ENCODE measurements around the gene ELOVL7.
A peak's percentile ranks its signal among the peaks of the same experiment; 100 is the strongest.
"Not testable (repeated sequence)": the region's sequence is repeated elsewhere in the genome, so short reads cannot be mapped to it uniquely, and the experiment has no call there.

ELOVL7 gene

GRCh38 chr5:60843936-60844905 is at the start of gene ELOVL7:
ELOVL7 (minus strand) TSS chr5:60844269; CDS start chr5:60787397, 56,872 bp downstream.
- no peak for DNase-seq (ENCODE audit: low read depth)

- no peak for DNase-seq (ENCODE audit: low read depth)
These were observed 49.5 kb upstream of the ELOVL7 start for GRCh38 chr5:60893521-60893920.

DNA sequence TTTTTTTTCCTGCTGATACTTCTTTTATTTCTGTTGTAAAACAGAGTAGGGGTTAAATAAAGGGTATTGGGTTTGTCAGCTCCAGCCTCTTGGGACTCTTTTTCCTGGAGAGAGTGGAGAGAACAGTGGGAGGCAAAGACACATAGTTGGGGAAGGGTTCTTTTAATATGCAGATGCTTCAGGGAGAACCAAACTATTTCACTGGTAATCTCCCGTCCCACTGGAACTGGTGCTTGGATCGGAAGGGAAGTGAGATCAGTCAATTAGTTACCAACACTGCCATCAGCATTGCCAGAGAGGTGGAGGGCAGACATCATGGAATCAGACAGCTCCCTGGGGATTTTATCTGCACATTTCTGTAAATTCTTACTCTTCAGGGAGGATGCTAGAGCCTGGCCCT is 47.6 kb upstream of the ELOVL7 start:
- DNase-seq (ENCODE audit: low read depth): no peak

- no peak for DNase-seq (ENCODE audit: low read depth)
These were observed 44.4 kb upstream of the ELOVL7 start for GRCh38 chr5:60888359-60889061.

DNA sequence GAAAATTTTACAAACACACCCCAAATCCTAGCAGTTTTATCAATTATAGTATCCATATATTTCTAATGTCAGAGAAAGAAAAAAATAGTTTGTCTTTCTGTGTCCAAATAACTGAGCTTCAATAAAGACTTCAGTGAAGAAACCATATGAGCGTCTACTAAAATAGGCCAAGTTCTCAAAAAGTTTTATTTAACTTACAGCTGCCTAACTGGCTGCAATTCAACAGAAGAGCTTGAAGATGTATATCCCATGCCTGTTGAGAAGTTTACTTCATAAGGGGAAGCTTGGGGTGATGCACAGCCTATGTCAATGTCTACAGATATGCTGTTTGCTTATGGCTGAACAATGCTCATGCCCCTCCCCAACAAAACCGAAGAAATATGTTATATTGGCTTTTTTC is 43.7 kb upstream of the ELOVL7 start:
- DNase-seq (ENCODE audit: low read depth): no peak

GRCh38 chr5:60887096-60887495 is 43.0 kb upstream of the ELOVL7 start:
- no peak for DNase-seq (ENCODE audit: low read depth)

- DNase-seq (ENCODE audit: low read depth): no peak
These were observed 42.1 kb upstream of the ELOVL7 start for GRCh38 chr5:60886158-60886557.

GRCh38 chr5:60883229-60883628 is 39.2 kb upstream of the ELOVL7 start:
- no peak for DNase-seq (ENCODE audit: low read depth)

GRCh38 chr5:60872892-60873291 is 28.8 kb upstream of the ELOVL7 start:
- no peak for DNase-seq (ENCODE audit: low read depth)

DNA sequence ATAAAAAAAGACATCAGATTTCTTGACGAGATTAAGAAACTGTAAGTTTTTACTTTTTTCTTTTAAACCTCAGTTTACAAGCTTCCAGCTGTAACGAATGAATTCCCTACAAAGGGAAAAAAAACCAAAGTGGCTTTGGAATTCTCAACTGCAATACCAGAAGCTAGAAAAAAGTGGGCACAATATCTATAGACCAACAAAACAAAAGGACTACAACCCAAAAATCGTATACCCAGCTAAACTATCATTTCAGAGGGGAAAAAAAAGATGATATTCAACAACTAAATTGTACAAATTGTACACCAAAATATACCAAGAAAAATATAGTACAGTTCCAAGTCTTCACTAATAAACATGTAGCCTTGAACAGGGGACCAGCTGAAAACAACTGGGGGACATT is 26.8 kb upstream of the ELOVL7 start:
- DNase-seq (ENCODE audit: low read depth): no peak

DNA sequence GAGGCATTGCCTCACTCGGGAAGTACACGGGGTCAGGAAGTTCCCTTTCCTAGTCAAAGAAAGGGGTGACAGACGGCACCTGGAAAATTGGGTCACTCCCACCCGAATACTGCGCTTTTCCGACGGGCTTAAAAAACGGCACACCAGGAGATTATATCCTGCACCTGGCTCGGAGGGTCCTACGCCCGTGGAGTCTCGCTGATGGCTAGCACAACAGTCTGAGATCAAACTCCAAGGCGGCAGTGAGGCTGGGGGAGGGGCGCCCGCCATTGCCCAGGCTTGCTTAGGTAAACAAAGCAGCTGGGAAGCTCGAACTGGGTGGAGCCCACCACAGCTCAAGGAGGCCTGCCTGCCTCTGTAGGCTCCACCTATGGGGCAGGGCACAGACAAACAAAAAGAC is 16.5 kb upstream of the ELOVL7 start:
- DNase-seq (ENCODE audit: low read depth): not testable (repeated sequence)

DNA sequence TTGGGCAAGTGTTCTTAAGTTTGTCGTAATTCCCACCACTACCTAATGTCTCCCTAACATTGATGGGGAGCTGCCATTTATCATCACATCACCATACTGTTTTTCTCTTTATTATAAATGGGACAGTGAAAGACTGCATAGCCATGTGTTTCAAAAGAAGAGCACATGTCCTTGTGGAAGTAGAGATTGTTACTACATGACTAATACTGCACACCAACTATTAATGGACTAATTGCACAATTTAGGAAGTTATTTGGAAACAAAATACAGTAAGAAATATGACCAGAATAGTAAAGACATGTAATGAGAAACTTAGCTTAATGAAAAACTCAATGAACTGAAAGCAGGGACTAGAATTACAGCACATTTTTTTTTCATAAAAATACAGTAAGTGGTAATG is 12.0 kb upstream of the ELOVL7 start:
- peak; percentile 6 for DNase-seq (ENCODE audit: low read depth)

GRCh38 chr5:60852940-60853339 is 8.9 kb upstream of the ELOVL7 start:
- DNase-seq (ENCODE audit: low read depth): no peak

DNA sequence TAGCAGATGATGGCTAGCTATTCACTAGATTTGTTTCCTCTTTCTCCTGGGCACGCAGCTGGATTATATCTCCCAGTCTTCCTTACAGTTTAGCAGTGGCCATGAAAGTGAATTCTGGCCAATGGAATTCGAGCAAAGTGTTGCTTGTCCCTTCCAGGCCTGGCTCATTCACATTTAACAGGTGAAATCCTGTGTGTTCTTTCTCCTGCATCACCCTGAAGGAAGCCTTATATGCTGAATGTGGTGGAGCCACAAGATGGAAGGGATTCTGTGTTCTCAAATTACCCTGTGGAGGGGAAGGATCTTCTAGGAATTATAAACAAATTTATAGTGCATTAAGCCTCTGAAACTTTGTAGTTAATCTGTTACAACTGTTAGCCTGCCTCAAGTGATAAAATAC is 8.2 kb upstream of the ELOVL7 start:
- no peak for DNase-seq (ENCODE audit: low read depth)

GRCh38 chr5:60851626-60852025 is 7.6 kb upstream of the ELOVL7 start:
- DNase-seq (ENCODE audit: low read depth): no peak

- DNase-seq (ENCODE audit: low read depth): no peak
These were observed 2.2 kb upstream of the ELOVL7 start for GRCh38 chr5:60846298-60846697.

- DNase-seq (ENCODE audit: low read depth): no peak
These were observed 608 bp downstream of the ELOVL7 start for GRCh38 chr5:60843386-60843935.

DNA sequence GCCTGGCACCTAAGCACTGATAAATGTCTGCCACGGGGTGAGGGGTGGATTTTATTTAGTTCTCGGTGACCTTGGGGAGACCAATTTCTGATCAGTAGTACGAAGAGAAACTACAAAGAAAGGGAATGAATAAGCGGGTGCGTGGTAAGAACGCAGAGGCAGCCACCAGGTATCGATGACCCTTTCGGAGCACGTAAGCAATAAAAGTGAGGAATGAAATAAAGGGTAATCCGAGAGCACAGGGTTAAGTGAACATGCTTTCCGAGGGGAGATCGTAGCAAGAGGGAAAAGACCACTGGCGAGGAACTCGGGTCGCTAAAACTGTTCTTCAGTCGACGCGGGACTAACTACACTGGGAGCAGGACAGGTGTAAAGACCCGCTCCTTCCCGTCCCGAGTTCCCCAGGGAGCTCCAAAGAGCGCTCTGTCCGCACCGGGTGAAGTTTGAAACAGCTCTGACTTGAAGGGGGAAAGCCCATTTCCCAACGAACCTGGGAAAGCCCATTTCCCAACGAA is 1.1 kb downstream of the ELOVL7 start:
- no peak for DNase-seq (ENCODE audit: low read depth)

- DNase-seq (ENCODE audit: low read depth): no peak
These were observed 2.7 kb downstream of the ELOVL7 start for GRCh38 chr5:60841361-60841760.

GRCh38 chr5:60836131-60836530 is 7.9 kb downstream of the ELOVL7 start:
- no peak for DNase-seq (ENCODE audit: low read depth)

DNA sequence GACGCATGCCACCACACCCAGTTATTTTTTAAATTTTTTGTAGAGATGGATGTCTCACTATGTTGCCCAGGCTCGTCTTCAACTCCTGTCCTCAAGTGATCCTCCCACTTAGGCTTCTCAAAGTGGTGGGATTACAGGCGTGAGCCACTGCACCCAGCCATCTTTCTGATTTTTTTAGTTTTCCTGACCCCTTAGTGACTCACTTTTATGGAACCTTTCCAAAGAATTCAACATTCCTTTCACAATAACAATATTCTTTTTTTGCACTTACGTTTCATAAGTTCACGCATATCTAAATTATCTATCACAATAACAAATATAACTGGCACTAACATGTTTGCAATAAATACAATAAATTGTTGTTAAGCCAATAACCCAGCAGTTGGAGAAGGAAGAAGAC is 8.5 kb downstream of the ELOVL7 start:
- DNase-seq (ENCODE audit: low read depth): no peak

- DNase-seq (ENCODE audit: low read depth): no peak
These were observed 10.5 kb downstream of the ELOVL7 start for GRCh38 chr5:60833520-60833919.

All from GM04503 (cell line).